HG03139 (cell line): ENCODE data around the gene NFIA.

ENCODE experiments used
- ATAC-seq: cut with Tn5 transposase; IDR thresholded peaks from one replicate; pipeline ENCODE4 v1.9.1; 2021; ENCODE audit not compliant: unreplicated experiment

NFIA gene

GRCh38 chr1:61098906-61099437, 16.6 kb downstream of the NFIA start:
- ATAC-seq: no peak

DNA sequence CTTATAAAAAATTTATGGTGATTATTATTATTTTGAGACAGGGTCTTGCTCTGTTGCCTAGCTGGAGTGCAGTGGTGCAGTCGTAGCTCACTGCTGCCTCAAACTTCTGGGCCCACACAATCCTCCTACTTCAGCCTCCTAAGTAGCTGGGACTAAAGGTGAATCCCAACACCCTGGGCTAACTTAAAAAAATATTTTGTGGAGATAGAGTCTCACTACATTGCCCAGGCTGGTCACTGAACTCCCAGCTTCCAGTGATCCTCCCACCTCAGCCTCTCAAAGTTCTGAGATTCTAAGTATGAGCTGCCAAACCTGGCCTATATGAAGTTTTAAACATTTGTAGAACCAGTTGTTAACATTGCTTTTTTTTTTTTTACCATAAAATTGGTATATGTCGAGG, 18.2 kb downstream of the NFIA start:
- no peak for ATAC-seq

DNA sequence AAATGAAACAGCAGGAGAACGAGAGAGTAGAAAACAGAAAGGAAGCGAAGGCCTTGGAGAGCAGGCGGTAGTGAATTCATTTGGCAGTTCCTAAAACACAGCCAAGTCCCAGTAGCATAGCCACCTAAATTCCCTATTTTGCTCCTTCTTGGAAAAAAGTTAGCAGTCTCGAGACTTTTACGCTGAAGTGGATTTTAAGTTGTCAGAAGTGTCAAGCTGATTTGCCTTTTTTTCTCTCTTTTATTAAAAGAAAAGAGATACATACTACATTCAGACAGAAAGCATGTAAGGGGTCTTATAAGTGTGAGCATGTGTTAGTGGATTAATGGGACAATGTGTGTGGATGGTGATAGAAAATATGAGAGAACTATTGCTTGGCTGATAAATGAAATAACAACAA, 19.2 kb downstream of the NFIA start:
- ATAC-seq: no peak

DNA sequence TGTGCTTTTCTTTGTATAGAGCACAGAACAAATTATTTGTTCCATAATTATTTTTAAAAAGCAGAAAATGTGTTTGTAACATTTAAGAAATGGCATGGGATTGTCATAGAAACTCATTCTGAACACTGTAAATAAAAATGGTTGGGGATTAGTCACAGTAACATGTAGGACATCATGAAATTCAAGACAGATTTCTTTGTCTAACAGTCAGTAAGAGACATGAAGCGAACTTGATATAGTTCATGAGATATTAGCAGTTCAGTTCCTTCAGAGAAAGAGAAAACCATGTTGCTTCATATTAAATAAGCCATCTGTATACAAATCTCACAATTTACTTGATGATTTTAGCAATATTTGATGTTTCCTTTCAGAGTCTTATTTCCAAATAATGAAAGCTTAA, 19.7 kb downstream of the NFIA start:
- ATAC-seq: no peak

- no peak for ATAC-seq
Observed at GRCh38 chr1:61102621-61103020, 20.3 kb downstream of the NFIA start.

DNA sequence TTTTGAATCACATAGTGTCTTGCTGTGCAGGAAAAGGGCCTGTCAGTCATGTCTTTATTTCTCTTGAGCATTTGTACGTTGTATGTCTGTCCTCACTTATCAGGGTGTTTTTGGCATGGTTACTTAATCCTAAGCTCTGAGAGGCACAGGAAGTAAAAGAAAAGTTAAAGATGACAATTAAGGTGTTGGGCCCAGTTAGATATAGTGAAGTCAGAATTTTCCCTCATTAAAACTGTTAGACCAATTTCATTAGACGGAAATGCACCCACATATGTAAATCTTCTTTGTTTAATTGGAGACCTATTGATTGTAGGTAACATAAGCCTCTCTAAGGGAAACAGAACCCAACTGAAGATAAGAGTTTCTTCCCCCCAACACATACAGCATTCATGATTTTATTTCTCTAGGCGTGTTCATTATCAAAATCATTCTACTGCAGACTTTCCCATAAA, 21.9 kb downstream of the NFIA start:
- ATAC-seq: no peak

GRCh38 chr1:61107638-61108037, 25.3 kb downstream of the NFIA start:
- no peak for ATAC-seq

DNA sequence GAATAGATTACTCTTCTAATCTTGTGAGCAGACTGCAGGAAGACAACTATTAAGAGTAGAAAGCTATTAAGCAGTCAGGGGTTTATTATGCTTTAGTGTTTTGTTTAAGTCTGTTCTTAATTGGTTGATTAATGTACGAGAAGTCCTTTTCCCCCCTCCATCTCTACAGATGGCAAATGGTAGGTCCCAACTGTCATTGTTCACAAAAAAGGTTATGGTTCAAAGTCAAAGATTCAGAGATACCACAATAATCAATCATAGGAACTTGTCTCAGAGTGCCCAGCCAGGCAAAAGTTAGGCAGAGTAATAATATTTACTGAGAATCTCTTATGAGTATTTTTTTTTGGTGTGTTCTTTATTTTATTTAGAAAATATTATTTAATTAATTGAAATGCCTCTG, 26.8 kb downstream of the NFIA start:
- ATAC-seq: no peak

- ATAC-seq: no peak
Observed at GRCh38 chr1:61109910-61110309, 27.5 kb downstream of the NFIA start.

DNA sequence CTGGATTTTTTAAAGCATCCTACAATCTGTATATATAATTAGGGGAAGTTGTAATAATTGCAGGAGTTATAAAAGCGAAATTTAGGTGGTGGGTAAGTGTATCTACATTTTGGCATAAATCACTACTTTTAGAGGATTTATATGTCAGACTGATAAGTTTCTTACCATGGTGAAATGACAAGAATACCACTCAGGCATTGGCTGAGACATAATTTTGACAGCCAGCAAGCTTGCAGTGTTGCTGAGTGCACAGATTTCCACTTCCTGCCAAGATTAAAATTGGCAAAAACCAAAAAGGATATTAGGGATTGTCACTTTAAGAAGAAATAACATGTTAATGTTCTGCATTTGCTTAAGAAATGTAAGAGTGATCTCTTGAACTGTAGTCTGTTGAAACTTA, 28.2 kb downstream of the NFIA start:
- no peak for ATAC-seq

DNA sequence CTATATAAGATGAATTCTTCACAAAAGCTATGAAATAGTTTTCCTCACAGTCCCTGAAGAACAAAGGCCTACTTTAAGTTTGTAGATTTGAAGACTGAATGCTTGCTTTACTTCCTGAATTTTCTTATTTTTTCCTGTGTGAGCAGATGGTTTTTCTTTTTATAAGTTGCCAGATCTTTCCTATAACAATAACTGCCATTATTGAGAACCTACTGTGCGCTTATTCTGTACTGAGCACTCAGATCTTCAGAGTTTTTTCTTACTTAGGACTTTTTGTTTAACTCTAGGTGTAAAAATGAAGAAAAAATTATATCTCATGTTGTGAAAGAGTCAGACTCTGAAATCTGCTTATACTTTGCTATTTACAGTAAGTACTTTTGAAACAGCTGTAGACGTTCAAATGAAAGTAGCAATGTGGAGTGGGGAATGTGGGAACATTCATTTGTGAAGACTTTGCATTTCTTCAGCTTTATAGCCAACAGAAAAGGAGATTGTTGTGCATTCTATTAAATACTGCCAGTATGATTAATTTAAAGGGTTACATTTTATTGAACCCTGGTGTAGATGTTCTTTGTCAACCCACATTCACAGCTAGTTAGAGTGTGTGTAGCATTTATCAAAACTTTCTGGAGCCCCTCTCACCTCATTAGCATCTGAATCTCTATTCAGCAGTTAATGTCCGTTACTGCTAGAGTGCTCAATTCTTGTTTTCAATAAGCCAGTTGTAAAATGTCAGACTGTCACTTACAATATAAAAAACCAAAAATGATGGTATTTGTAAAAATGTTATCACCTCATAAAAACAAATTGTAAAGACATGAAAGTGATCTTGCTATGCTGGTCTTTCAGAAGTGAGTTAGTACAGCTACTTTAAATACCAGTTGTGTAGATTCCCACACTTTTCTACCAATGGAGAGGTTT, 29.0 kb downstream of the NFIA start:
- no peak for ATAC-seq

DNA sequence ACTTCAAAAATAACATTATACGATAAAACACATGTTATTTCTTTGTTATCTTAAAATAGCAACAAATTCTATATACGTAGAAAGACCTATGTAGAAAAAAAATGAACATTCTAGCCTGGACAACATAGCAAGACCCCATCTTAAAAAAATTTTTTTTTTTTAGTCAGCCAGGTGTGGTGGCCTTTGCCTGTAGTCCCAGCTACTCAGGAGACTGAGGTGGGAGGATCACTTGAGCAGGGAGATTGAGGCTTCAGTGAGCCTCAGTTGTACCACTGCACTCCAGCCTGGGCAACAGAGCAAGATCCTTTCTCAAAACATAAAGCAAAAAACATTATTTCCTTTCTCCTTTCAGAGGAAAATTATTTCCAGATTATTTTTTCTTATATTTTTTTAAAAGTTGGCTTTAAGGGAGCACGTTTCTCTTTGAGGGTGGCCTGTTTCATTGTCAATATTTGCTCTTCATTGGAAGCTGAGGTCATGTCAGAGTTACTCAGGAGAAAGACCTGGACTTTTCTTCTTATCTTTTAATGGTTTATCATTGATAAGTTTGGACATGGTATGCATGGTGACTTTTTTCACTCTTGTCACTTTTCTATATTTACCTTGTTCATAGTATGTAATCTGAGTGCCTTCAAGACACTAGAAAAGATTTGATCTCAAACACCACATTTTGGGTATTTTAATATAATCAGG, 32.0 kb downstream of the NFIA start:
- no peak for ATAC-seq

- no peak for ATAC-seq
Observed at GRCh38 chr1:61115436-61115835, 33.1 kb downstream of the NFIA start.

DNA sequence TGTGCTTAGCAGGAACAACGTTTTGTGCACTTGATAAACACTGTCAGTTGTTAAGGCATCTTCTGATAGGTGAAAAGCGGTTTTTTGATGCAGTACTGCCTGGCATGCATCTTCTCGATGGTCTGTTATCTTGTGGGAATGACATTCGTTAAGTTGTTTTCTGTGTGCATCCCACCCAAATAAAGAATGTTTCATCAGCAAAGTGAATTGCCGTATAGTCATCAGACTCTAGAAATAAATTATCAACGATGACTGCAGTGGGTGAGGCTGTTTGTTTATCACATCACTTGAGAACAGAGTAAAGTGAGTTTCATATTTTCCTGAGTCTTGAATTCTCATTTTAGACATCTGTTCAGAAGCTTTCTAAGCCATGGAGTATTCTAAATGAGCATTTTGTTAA, 34.1 kb downstream of the NFIA start:
- ATAC-seq: no peak

DNA sequence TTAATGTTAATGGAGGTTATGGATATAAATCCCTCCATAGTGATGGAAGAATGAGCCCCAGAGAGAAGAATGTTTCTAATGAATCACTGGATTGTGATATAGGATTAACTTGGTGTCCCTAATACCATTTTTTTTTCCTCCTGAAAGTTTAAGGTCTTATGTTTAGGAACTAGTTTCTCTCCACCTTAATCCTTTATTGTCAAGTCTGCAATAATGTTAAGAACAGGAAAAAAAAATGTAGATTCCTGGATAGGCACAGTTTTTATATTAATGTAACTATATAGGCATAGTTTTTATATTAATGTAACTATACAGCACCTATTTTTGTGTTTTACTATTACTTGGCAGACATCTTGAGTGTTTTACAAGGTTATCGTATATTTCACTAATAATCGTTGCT, 34.9 kb downstream of the NFIA start:
- ATAC-seq: no peak

DNA sequence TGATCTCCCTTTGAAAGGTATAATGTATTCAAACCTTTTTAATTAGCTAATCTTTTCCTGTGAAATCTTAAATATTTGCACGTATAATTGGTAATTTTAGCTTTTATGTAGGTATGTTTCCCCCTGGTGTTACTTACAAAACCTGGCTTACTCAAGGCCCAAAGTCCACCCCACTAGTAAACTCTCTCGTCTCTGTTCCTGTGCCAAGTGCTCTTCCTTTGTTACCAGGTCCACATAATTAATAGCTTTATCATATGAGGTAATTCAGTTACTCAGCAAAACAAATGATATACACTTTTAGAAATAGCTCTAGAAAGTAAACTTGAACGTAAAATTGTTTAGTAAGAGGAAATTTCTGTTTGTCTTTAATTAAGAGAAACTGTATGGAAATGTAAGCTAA, 36.7 kb downstream of the NFIA start:
- no peak for ATAC-seq

GRCh38 chr1:61120246-61120840, 38.0 kb downstream of the NFIA start:
- no peak for ATAC-seq

DNA sequence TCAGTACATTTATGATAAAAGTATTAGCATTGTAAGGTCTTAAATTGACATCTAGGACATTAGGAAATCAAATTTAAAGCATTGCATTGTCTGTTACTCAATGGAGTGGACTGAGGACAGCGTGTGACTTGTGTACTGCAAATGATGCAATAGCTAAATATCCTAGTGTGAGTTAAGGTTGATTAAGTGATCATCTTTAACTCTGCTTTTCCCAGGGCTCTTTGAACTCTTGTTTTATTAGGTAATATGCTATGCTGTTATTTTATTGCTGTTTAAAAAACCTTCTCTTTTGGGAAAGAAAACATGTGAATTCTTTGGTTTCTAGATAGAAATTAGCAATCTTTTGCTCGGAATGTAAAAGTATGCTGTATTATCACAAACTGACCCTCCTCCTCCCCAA, 38.6 kb downstream of the NFIA start:
- no peak for ATAC-seq

DNA sequence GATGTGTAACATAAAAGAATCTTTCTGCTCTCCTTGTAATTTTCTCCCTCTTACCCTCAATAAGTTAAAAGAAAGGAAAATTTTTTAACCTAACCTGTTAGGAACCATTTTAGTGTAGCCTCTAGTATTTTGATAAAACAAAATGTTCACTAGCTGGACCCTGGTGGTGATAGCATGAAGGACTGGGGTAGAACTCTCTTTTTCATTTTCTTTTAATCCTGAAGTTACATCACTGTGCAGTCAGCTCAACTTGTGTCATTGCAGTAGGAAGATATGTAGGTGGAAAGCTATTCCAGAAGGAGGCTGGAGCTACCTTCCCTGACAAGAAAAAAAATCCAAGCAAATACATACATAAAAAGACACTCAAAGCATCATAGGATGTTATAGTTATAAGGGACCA, 39.3 kb downstream of the NFIA start:
- no peak for ATAC-seq

DNA sequence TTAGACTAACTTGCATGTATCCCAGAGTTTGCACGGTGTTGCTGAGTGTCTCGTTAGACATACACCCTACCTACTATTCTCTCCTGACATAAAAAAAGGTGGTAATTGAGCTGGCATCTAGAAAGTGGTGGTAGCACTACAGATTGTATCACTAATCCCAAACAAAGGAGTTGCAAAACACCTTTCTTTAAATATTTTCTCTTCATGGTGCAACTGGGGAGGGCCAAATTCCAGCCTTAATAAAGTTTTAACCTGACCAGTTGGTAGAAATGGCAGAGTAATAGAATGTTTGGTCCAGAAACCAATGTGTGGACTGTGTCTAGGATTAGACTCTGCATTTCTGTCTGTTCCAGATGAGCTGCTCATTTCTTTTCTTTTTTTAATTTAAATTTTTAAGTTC, 40.0 kb downstream of the NFIA start:
- no peak for ATAC-seq

GRCh38 chr1:61123326-61123725, 41.0 kb downstream of the NFIA start:
- no peak for ATAC-seq

DNA sequence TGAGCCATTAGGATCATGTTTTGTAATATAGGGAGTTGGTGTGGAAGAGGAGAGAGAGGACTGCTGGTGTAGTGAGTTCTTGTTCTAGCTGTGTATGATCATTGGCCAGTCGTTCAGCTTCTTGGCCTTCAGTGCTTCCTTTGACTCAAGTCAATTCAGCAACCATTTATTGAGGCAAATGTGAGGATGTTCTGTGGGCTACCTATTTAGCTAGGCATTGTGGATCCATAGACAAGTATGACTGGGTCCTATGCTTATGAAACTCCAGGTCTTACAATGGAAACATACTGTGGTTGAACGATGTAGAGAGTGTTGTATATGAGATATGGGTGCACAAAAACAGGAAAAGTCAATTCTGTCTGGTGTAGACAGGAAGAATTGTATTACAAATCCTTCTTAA, 41.7 kb downstream of the NFIA start:
- ATAC-seq: no peak
